ENCODE data around the gene TBX10. TPM values are rescaled to one million over a fixed set of nuclear protein-coding genes. Genes with fewer than 3 reads are reported as not detected.
A peak's percentile ranks its signal among the peaks of the same experiment; 100 is the strongest.

TBX10 gene
- total and polyA plus RNA-seq, 4 experiments from 2014 or later = not detected

GRCh38 chr11:67609316-67609715, 30.2 kb downstream of the TBX10 start:
- DNase-seq = no peak
- Mint-ChIP-seq H3K4me1 (peaks cover 11 to 43% (median 20%) of the 10 kb centered on the region in 4 donors), H3K27ac (peak overlapping the region in 2 of 7 donors; percentile 32 to 59), H3K36me3 (peaks cover 15 to 36% of the 10 kb centered on the region in 2 donors), H3K9me3 (peaks cover 0 to 1% (median 0%) of the 10 kb centered on the region in 8 donors), H3K27me3 (no peaks in the 10 kb centered on the region), H3K4me3 (peak overlapping the region in 1 of 8 donors; percentile 9)
- H3K9me3 ChIP-seq (ENCODE audit: control insufficient read depth in 1 of 2, low read length in 2 of 2) = no peaks in the 10 kb centered on the region
- no peaks in the 10 kb centered on the region for H3K27me3 ChIP-seq (ENCODE audit: insufficient read depth, low read length)
- no peak overlapping the region for H3K27ac ChIP-seq (ENCODE audit: low read depth, low read length)
- H3K36me3 ChIP-seq (ENCODE audit: insufficient read depth, low read length) = peaks cover 37% of the 10 kb centered on the region
- ChIA-PET POLR2A (ENCODE audit: partially characterized antibody) (interaction anchor here (0.8 kb wide), 1 partner anchor 27 kb away, joined by 3 read pairs; no protein-coding TSS in a partner anchor), CTCF (ENCODE audit: partially characterized antibody) (interaction anchor here (1.2 kb wide), 1 partner anchor 21 kb away, joined by 4 read pairs; the partner anchor contains the start of gene NUDT8)
- intact Hi-C loops (cut with micrococcal nuclease) = no loop called here
- H3K4me1 ChIP-seq (ENCODE audit: insufficient read depth, low read length) = peaks cover 26% of the 10 kb centered on the region
- no peak overlapping the region for H3K4me3 ChIP-seq (ENCODE audit: low read length in 2 of 2)

- Mint-ChIP-seq H3K4me3 (peak overlapping the region; percentile 49 to 97 (median 76)), H3K4me1 (peaks cover 6 to 36% (median 14%) of the 10 kb centered on the region in 4 donors), H3K36me3 (peaks cover 15 to 29% of the 10 kb centered on the region in 2 donors), H3K9me3 (peaks cover 0 to 1% (median 0%) of the 10 kb centered on the region in 8 donors), H3K27me3 (no peaks in the 10 kb centered on the region), H3K27ac (peak overlapping the region in 6 of 7 donors; percentile 19 to 97 (median 64))
- intact Hi-C loops (cut with micrococcal nuclease) = no loop called here
- POLR2A ChIA-PET (ENCODE audit: partially characterized antibody) = interaction anchor here (1.6 kb wide), 1 partner anchor 25 kb away, joined by 8 read pairs; the partner anchor contains the start of gene GSTP1
- CTCF ChIA-PET (ENCODE audit: partially characterized antibody) = interaction anchor here (0.6 to 1.7 kb wide), 3 partner anchors 21 to 239 kb away, joined by 3 to 4 read pairs (median 4); partner anchors contain the start of gene NUDT8
- no peak overlapping the region for H3K4me3 ChIP-seq (ENCODE audit: low read length in 2 of 2)
- peaks cover 19% of the 10 kb centered on the region for H3K4me1 ChIP-seq (ENCODE audit: insufficient read depth, low read length)
- no peak overlapping the region for H3K27ac ChIP-seq (ENCODE audit: low read depth, low read length)
- peaks cover 37% of the 10 kb centered on the region for H3K36me3 ChIP-seq (ENCODE audit: insufficient read depth, low read length)
- no peaks in the 10 kb centered on the region for H3K27me3 ChIP-seq (ENCODE audit: insufficient read depth, low read length)
- DNase-seq = no peak
- H3K9me3 ChIP-seq (ENCODE audit: control insufficient read depth in 1 of 2, low read length in 2 of 2) = no peaks in the 10 kb centered on the region
These were observed 31.1 kb downstream of the TBX10 start for GRCh38 chr11:67608486-67608885.

GRCh38 chr11:67607507-67607906, 32.1 kb downstream of the TBX10 start:
- peak overlapping the region; percentile 86 to 97 (median 92) for H3K4me3 Mint-ChIP-seq
- no peak for DNase-seq

GRCh38 chr11:67606492-67607295, 32.9 kb downstream of the TBX10 start, which contains the start of gene NDUFV1:
Gene NDUFV1, plus strand, starts transcription at chr11:67606936. Its CDS starts 69 bp downstream, at chr11:67607005.
- H3K4me3 ChIP-seq (ENCODE audit: low read length in 2 of 2) = peak within 1 kb of the TSS; percentile 38 to 86

More at GRCh38 chr11:67607507-67607906, 32.1 kb downstream of the TBX10 start:
- peaks cover 4 to 33% (median 9%) of the 10 kb centered on the region in 4 donors for H3K4me1 Mint-ChIP-seq
- intact Hi-C loops (cut with micrococcal nuclease) = loop anchor here (2.0 kb wide), 1 partner anchor 255 kb away; the partner anchor contains the start of gene POLD4
- POLR2A ChIA-PET (ENCODE audit: partially characterized antibody) = interaction anchor here (0.7 to 1.6 kb wide), 2 partner anchors 24 to 36 kb away, joined by 3 to 8 read pairs; partner anchors contain the start of gene GSTP1
- Histone ChIP-seq H3K27me3 (ENCODE audit: insufficient read depth, low read length) (no peaks in the 10 kb centered on the region), H3K27ac (ENCODE audit: low read depth, low read length) (peak overlapping the region; percentile 83), H3K36me3 (ENCODE audit: insufficient read depth, low read length) (peaks cover 37% of the 10 kb centered on the region), H3K4me1 (ENCODE audit: insufficient read depth, low read length) (peaks cover 13% of the 10 kb centered on the region), H3K4me3 (ENCODE audit: low read length in 2 of 2) (peak overlapping the region; percentile 38 to 86), H3K9me3 (ENCODE audit: control insufficient read depth in 1 of 2, low read length in 2 of 2) (no peaks in the 10 kb centered on the region)
- peaks cover 2 to 6% of the 10 kb centered on the region in 2 donors for H3K27me3 Mint-ChIP-seq
- CTCF ChIA-PET (ENCODE audit: partially characterized antibody) = interaction anchor here (0.7 to 1.7 kb wide), 3 partner anchors 9 to 51 kb away, joined by 4 read pairs; no protein-coding TSS in a partner anchor
- peak overlapping the region; percentile 76 to 97 (median 88) for H3K27ac Mint-ChIP-seq
- peaks cover 0 to 1% (median 0%) of the 10 kb centered on the region in 8 donors for H3K9me3 Mint-ChIP-seq
- H3K36me3 Mint-ChIP-seq = peaks cover 15 to 29% of the 10 kb centered on the region in 2 donors

GRCh38 chr11:67606093-67606491, 33.5 kb downstream of the TBX10 start:
- Histone ChIP-seq H3K4me1 (ENCODE audit: insufficient read depth, low read length) (peaks cover 13% of the 10 kb centered on the region), H3K9me3 (ENCODE audit: control insufficient read depth in 1 of 2, low read length in 2 of 2) (no peaks in the 10 kb centered on the region), H3K36me3 (ENCODE audit: insufficient read depth, low read length) (peaks cover 27% of the 10 kb centered on the region), H3K27me3 (ENCODE audit: insufficient read depth, low read length) (no peaks in the 10 kb centered on the region), H3K4me3 (ENCODE audit: low read length in 2 of 2) (peak overlapping the region; percentile 38 to 86), H3K27ac (ENCODE audit: low read depth, low read length) (peak overlapping the region; percentile 83)
- POLR2A ChIA-PET (ENCODE audit: partially characterized antibody) = no interaction called here
- H3K4me3 Mint-ChIP-seq = peak overlapping the region; percentile 86 to 97 (median 92)
- peak overlapping the region in 6 of 7 donors; percentile 76 to 97 (median 93) for H3K27ac Mint-ChIP-seq
- intact Hi-C loops (cut with micrococcal nuclease) = loop anchor here (1.0 to 2.0 kb wide), 5 partner anchors 8 to 253 kb away; partner anchors contain the start of genes CDK2AP2, GSTP1, NUDT8 and POLD4
- CTCF ChIA-PET (ENCODE audit: partially characterized antibody) = interaction anchor here (0.7 to 1.4 kb wide), 2 partner anchors 9 to 23 kb away, joined by 3 to 5 read pairs; no protein-coding TSS in a partner anchor
- no peak for DNase-seq
- peaks cover 11 to 23% of the 10 kb centered on the region in 2 donors for H3K36me3 Mint-ChIP-seq
- H3K4me1 Mint-ChIP-seq = peaks cover 4 to 27% (median 9%) of the 10 kb centered on the region in 4 donors
- H3K27me3 Mint-ChIP-seq = peaks cover 2 to 8% of the 10 kb centered on the region in 2 donors
- H3K9me3 Mint-ChIP-seq = peaks cover 0 to 1% (median 0%) of the 10 kb centered on the region in 8 donors

More at GRCh38 chr11:67606492-67607295, 32.9 kb downstream of the TBX10 start, which contains the start of gene NDUFV1:
- CTCF ChIA-PET (ENCODE audit: partially characterized antibody) = interaction anchor here (0.7 to 1.4 kb wide), 2 partner anchors 9 to 20 kb away, joined by 4 read pairs; no protein-coding TSS in a partner anchor
- Mint-ChIP-seq H3K4me3 (peak within 1 kb of the TSS; percentile 86 to 97 (median 92)), H3K27ac (peak within 1 kb of the TSS; percentile 76 to 97 (median 93)), H3K9me3 (peaks cover 0 to 1% (median 0%) of the 10 kb centered on the region in 8 donors), H3K36me3 (peaks cover 11 to 26% of the 10 kb centered on the region in 2 donors), H3K27me3 (peaks cover 2 to 6% of the 10 kb centered on the region in 2 donors), H3K4me1 (peaks cover 4 to 27% (median 9%) of the 10 kb centered on the region in 4 donors)
- H3K9me3 ChIP-seq (ENCODE audit: control insufficient read depth in 1 of 2, low read length in 2 of 2) = no peaks in the 10 kb centered on the region
- intact Hi-C loops (cut with micrococcal nuclease) = loop anchor here (1.0 to 2.0 kb wide), 5 partner anchors 8 to 254 kb away; partner anchors contain the start of genes CDK2AP2, GSTP1, NUDT8 and POLD4
- peak within 1 kb of the TSS; percentile 83 for H3K27ac ChIP-seq (ENCODE audit: low read depth, low read length)
- no peaks in the 10 kb centered on the region for H3K27me3 ChIP-seq (ENCODE audit: insufficient read depth, low read length)
- H3K4me1 ChIP-seq (ENCODE audit: insufficient read depth, low read length) = peaks cover 13% of the 10 kb centered on the region
- peak; percentile 94 to 96 (median 94) for DNase-seq
- POLR2A ChIA-PET (ENCODE audit: partially characterized antibody) = interaction anchor here (1.6 kb wide), 1 partner anchor 23 kb away, joined by 8 read pairs; the partner anchor contains the start of gene GSTP1
- H3K36me3 ChIP-seq (ENCODE audit: insufficient read depth, low read length) = peaks cover 33% of the 10 kb centered on the region

- DNase-seq = no peak
- Histone ChIP-seq H3K4me3 (ENCODE audit: low read length in 2 of 2) (no peak overlapping the region), H3K36me3 (ENCODE audit: insufficient read depth, low read length) (peaks cover 20% of the 10 kb centered on the region), H3K27ac (ENCODE audit: low read depth, low read length) (no peak overlapping the region), H3K27me3 (ENCODE audit: insufficient read depth, low read length) (no peaks in the 10 kb centered on the region), H3K9me3 (ENCODE audit: control insufficient read depth in 1 of 2, low read length in 2 of 2) (no peaks in the 10 kb centered on the region), H3K4me1 (ENCODE audit: insufficient read depth, low read length) (peaks cover 13% of the 10 kb centered on the region)
- H3K36me3 Mint-ChIP-seq = peaks cover 11 to 17% of the 10 kb centered on the region in 2 donors
- peaks cover 0 to 3% (median 0%) of the 10 kb centered on the region in 8 donors for H3K9me3 Mint-ChIP-seq
- ChIA-PET CTCF (ENCODE audit: partially characterized antibody) (interaction anchor here (0.7 to 1.4 kb wide), 2 partner anchors 9 to 24 kb away, joined by 3 to 5 read pairs; no protein-coding TSS in a partner anchor), POLR2A (ENCODE audit: partially characterized antibody) (no interaction called here)
- peak overlapping the region in 5 of 7 donors; percentile 1 to 97 (median 60) for H3K27ac Mint-ChIP-seq
- intact Hi-C loops (cut with micrococcal nuclease) = loop anchor here (1.0 to 2.0 kb wide), 5 partner anchors 9 to 253 kb away; partner anchors contain the start of genes CDK2AP2, GSTP1, NUDT8 and POLD4
- H3K4me1 Mint-ChIP-seq = peaks cover 6 to 27% (median 9%) of the 10 kb centered on the region in 4 donors
- peak overlapping the region; percentile 33 to 83 (median 72) for H3K4me3 Mint-ChIP-seq
- peaks cover 9 to 11% of the 10 kb centered on the region in 2 donors for H3K27me3 Mint-ChIP-seq
These were observed 34.1 kb downstream of the TBX10 start for GRCh38 chr11:67605231-67606011.
